ENCODE data around the gene INPP4B.

The INPP4B gene

GRCh38 chr4:142297313-142297712, 548.8 kb downstream of the INPP4B start:
- Mint-ChIP-seq H3K27ac (no peak overlapping the region), H3K36me3 (peaks cover 37% of the 10 kb centered on the region), H3K4me3 (no peak overlapping the region), H3K4me1 (peaks cover 71% of the 10 kb centered on the region), H3K9me3 (peaks cover 10% of the 10 kb centered on the region), H3K27me3 (no peaks in the 10 kb centered on the region)

DNA sequence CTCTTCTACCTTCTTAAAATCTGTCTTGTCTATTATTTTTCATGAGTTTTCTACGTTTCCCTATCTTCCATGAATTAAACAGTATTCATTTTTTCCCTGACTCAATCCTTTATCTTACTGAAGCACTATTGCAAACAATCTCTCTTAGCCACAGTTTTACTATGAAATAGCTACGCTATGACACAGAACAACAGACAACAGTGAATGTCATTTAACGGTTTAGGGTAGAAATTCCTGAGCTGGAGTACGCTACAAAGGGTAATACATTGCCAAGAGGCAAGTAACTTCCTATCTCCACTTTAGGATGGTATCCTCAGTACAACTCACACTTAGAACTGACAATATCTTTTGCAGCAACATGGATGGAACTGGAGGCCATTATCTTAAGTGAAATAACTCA, 552.6 kb downstream of the INPP4B start:
- H3K27ac Mint-ChIP-seq, result peak overlapping the region; percentile 59
- peaks cover 44% of the 10 kb centered on the region for H3K36me3 Mint-ChIP-seq
- H3K9me3 Mint-ChIP-seq, result peaks cover 16% of the 10 kb centered on the region
- peak overlapping the region; percentile 47 for H3K4me3 Mint-ChIP-seq
- H3K27me3 Mint-ChIP-seq, result no peaks in the 10 kb centered on the region
- H3K4me1 Mint-ChIP-seq, result peaks cover 75% of the 10 kb centered on the region

DNA sequence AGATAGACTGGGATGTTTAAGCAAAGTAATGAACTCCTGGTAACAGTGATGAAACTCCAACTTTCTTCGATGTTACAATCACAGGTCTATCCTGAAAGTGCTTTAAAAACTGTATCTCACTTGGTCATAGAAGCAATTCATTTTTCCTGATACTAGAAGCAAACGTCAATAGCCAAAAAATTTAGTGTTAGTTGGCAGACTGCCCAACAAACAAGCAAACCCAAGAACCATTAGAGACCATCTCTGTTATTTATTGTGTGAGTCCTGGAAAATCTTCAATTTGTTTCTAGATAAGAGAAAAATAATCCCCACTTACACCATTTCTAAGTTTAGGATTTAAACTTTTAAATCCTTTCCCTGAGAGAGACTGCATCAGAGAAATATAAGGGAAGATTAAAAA, 553.9 kb downstream of the INPP4B start:
- Mint-ChIP-seq H3K27ac (peak overlapping the region; percentile 62), H3K4me3 (no peak overlapping the region)

DNA sequence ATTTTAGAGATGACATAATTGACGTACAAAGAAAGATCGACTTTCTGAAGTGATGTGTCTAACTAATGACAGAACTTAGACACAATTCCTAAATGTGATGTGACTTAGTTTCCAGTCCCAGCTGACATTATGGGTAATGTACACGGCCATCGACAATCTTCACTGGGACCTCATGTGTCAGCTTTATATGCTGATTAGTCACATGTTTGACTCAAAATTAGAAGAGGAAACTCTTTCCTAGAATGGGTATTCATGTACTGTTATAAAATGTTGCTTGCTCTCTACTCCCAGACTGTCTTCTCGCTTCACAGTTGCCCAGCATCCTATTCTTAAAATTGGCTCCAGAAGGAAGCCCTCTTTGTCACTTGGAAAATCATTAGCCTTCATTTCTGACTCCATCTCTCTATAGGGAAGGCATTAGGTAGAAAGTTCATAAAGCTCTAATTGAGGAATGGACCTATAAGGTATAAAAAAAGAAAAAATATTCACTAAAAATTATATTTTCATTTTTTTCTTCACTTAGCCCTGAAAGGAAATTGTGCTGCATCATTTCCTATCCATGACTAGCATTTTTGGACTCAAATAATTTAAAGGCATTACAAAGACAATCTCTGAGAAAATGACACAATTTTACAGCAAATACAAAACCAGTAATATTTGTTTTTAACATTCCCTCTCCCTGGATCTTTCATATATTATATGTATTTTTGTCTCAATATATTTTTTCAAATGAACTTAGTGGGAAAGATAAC, 554.6 kb downstream of the INPP4B start:
- Mint-ChIP-seq H3K27me3 (no peaks in the 10 kb centered on the region), H3K9me3 (peaks cover 16% of the 10 kb centered on the region), H3K4me1 (peaks cover 68% of the 10 kb centered on the region), H3K27ac (peak overlapping the region; percentile 85), H3K4me3 (no peak overlapping the region), H3K36me3 (peaks cover 47% of the 10 kb centered on the region)

More for the DNA sequence above, 553.9 kb downstream of the INPP4B start:
- peaks cover 43% of the 10 kb centered on the region for H3K36me3 Mint-ChIP-seq
- no peaks in the 10 kb centered on the region for H3K27me3 Mint-ChIP-seq
- H3K9me3 Mint-ChIP-seq, result peaks cover 16% of the 10 kb centered on the region
- peaks cover 70% of the 10 kb centered on the region for H3K4me1 Mint-ChIP-seq

DNA sequence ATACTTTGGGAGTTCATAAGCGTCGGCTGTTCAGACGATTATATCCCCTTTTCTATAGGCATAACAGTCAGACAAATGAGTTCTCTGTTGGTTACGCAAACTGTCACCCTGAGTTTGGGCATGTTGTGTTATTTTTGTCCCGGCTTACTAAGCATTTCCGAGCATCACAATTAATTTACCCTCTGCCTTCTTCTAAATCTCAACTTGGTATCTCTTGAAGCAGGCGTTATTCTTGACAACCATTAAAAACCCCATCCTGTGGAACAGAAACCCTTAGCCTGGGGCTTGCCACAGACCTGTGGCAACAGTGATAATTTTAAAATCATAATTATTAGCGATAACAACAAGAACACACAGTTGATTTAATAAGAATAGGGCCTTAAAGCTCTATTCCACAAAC, 558.7 kb downstream of the INPP4B start:
- Mint-ChIP-seq H3K36me3 (peaks cover 28% of the 10 kb centered on the region), H3K4me1 (peaks cover 37% of the 10 kb centered on the region), H3K27ac (no peak overlapping the region), H3K9me3 (peaks cover 10% of the 10 kb centered on the region), H3K4me3 (no peak overlapping the region), H3K27me3 (no peaks in the 10 kb centered on the region)

DNA sequence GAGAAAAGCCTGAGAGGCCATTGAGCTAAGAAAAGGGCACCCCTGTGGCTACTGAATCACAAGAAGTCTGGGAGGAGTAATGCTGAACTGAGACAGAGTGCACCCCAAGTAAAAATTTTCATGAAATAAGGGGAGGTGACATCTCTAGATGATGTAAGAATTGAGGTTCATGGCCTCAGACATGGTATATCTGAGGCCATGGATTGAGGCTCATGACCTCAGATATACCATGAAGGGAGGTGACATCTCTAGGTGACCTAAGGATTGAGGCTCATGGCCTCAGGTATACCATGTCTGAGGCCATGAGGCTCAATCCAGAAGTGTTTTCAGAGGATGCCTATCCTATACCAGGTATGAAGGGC, 560.9 kb downstream of the INPP4B start:
- H3K27ac Mint-ChIP-seq, result no peak overlapping the region
- peaks cover 4% of the 10 kb centered on the region for H3K9me3 Mint-ChIP-seq
- H3K36me3 Mint-ChIP-seq, result peaks cover 17% of the 10 kb centered on the region
- peaks cover 35% of the 10 kb centered on the region for H3K4me1 Mint-ChIP-seq
- no peaks in the 10 kb centered on the region for H3K27me3 Mint-ChIP-seq
- no peak overlapping the region for H3K4me3 Mint-ChIP-seq

DNA sequence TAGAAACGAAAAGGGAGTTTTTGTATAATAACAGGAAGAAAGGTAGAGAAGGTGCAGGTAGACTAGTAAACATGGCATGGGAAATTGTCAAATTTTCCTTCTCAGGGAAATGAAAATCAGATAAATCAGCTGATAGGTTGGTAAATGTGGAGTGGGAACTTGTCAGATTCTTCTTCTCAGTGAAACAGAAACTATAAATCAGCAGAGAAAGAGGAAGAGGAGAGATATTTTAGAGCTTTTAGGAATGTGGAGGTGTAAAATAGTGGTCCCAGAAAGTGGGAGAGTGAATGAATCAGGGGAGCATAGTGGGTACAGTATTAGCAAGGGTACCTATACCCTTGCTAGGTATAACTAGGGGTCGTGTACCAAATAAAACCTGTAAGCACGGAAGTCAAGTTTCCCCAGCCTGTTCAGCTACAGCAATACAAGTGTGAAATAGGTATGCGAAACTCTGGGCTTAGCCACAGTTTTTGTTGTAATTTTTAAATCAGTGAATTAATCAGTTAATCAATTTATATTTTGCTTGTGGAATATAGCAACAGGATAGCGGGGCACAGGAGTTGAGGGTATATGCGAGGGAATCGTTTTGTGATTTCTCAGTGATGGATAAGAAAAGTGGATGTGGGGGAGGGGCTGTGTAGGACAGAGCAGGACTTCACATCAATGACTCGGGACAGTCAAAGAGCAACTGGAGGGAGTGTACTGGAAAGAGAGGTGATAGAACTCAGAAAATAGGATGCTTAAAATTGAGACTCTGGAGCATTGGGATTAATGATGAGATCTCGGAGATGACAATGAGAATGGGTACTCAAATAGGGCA, 561.5 kb downstream of the INPP4B start:
- no peak overlapping the region for H3K4me3 Mint-ChIP-seq
- H3K36me3 Mint-ChIP-seq, result peaks cover 13% of the 10 kb centered on the region
- peaks cover under 1% of the 10 kb centered on the region for H3K9me3 Mint-ChIP-seq
- no peak overlapping the region for H3K27ac Mint-ChIP-seq
- H3K4me1 Mint-ChIP-seq, result peaks cover 32% of the 10 kb centered on the region
- no peaks in the 10 kb centered on the region for H3K27me3 Mint-ChIP-seq

GRCh38 chr4:142282870-142283431, 563.1 kb downstream of the INPP4B start:
- H3K27me3 Mint-ChIP-seq, result no peaks in the 10 kb centered on the region
- H3K36me3 Mint-ChIP-seq, result peaks cover 9% of the 10 kb centered on the region
- no peak overlapping the region for H3K27ac Mint-ChIP-seq
- H3K4me3 Mint-ChIP-seq, result no peak overlapping the region
- no peaks in the 10 kb centered on the region for H3K9me3 Mint-ChIP-seq
- peaks cover 30% of the 10 kb centered on the region for H3K4me1 Mint-ChIP-seq

DNA sequence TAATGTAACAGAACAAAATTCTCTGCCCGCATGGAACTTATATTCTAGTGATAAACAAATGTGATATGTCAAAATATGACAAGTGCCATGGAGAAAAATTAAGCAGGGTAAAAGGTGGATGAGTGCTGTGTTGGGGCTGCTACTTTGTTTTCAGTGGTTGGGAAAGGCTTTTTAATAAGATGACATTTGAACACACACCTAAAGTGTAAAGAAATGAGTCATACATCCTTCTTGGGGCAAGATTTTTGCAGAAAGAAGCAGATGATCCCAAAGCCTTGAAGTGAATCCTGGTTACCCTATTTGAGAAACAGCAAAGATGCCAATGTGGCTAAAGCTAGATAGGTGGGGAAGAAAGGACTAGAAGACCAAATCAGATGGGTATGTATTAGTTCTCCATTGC, 564.1 kb downstream of the INPP4B start:
- Mint-ChIP-seq H3K27me3 (no peaks in the 10 kb centered on the region), H3K9me3 (no peaks in the 10 kb centered on the region), H3K4me1 (peaks cover 33% of the 10 kb centered on the region), H3K4me3 (no peak overlapping the region), H3K27ac (peak overlapping the region; percentile 71), H3K36me3 (peaks cover 11% of the 10 kb centered on the region)

- H3K4me1 Mint-ChIP-seq, result peaks cover 63% of the 10 kb centered on the region
- H3K36me3 Mint-ChIP-seq, result peaks cover 22% of the 10 kb centered on the region
- H3K9me3 Mint-ChIP-seq, result peaks cover 5% of the 10 kb centered on the region
- H3K27ac Mint-ChIP-seq, result peak overlapping the region; percentile 75
- H3K27me3 Mint-ChIP-seq, result no peaks in the 10 kb centered on the region
- H3K4me3 Mint-ChIP-seq, result no peak overlapping the region
Measured at GRCh38 chr4:142278663-142279062, 567.4 kb downstream of the INPP4B start.

DNA sequence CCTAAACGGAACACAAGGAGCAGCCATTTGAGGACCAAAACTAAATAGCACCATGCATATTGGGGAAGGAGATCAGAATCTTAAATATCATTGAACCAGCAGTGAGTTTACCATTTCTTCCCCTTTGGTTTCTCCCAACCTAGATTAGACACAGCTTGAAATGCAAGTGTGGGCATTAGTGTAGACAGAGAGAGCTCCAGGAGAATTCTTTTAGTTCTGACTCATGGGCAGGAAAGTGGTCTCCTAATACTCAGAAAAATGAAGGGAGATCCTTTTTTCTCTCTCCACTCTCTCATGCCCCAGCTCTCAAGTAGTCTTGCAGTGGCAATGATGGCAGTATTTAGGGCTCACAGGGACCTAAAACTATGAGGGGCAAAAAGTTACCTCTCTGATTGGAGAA, 567.9 kb downstream of the INPP4B start:
- Mint-ChIP-seq H3K4me3 (no peak overlapping the region), H3K27ac (peak overlapping the region; percentile 75), H3K27me3 (no peaks in the 10 kb centered on the region), H3K9me3 (peaks cover 5% of the 10 kb centered on the region), H3K4me1 (peaks cover 68% of the 10 kb centered on the region), H3K36me3 (peaks cover 22% of the 10 kb centered on the region)

DNA sequence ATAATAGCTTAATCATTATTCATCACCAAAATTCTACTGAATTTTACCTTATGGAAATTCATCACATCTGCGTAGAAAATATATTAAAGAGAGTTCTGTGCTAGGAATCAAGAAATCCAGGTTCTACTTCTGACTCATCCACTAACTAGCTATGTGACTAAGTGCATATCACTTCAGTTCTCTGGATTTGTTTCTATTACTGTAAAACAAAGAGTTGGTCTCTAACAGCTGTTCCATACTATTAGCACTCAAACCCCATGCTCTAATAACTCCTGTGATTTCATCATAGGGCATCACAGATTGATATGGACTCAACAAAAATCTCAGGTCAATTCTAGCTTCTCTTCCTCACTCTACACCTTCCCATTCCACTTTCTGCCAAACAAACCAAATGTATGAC, 572.0 kb downstream of the INPP4B start:
- no peak overlapping the region for H3K4me3 Mint-ChIP-seq
- peaks cover 93% of the 10 kb centered on the region for H3K4me1 Mint-ChIP-seq
- H3K9me3 Mint-ChIP-seq, result peaks cover 5% of the 10 kb centered on the region
- H3K27me3 Mint-ChIP-seq, result no peaks in the 10 kb centered on the region
- peak overlapping the region; percentile 98 for H3K27ac Mint-ChIP-seq
- peaks cover 43% of the 10 kb centered on the region for H3K36me3 Mint-ChIP-seq

DNA sequence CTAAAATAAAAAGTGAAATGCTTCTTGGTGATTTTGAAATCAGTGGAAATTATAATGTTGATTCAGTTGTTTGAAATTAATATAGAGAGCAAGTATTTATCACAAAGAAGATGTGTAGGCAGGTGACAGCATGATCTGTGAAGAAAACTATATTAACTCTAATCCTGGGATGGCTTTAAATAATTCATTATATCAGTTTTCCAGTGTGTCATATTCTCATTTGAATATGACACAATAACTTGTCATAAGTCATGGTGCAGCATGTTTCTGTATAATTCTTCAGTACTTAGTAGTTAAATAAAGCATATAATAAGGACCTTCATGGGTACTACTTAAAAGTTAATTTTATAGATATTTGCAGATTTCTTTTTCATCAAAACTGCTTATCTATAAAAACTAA, 573.6 kb downstream of the INPP4B start:
- peak overlapping the region; percentile 34 for H3K4me3 Mint-ChIP-seq

GRCh38 chr4:142271832-142272231, 574.3 kb downstream of the INPP4B start:
- Mint-ChIP-seq H3K4me1 (peaks cover 96% of the 10 kb centered on the region), H3K4me3 (peak overlapping the region; percentile 47), H3K27ac (peak overlapping the region; percentile 97), H3K9me3 (peaks cover 5% of the 10 kb centered on the region), H3K27me3 (no peaks in the 10 kb centered on the region), H3K36me3 (peaks cover 50% of the 10 kb centered on the region)

More for the DNA sequence above, 573.6 kb downstream of the INPP4B start:
- Mint-ChIP-seq H3K4me1 (peaks cover 96% of the 10 kb centered on the region), H3K36me3 (peaks cover 49% of the 10 kb centered on the region), H3K27ac (peak overlapping the region; percentile 93), H3K9me3 (peaks cover 5% of the 10 kb centered on the region), H3K27me3 (no peaks in the 10 kb centered on the region)

DNA sequence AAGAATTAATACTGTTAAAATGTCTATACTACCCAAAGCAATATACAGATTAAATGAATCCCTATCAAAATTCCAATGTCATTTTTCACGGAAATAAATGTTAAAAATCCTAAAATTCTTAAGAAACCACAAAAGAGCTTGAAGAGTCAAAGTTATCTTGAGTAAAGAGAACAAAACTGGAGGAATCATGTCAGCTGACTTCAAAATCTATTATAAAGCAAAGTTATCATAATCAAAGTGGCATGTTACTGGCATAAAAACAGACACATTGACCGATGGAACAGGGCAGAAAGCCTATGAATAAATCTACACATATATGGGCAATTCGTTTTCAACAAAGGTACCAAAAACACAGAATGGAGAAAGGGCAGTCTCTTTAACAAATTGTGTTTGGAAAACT, 579.0 kb downstream of the INPP4B start:
- Mint-ChIP-seq H3K27ac (peak overlapping the region; percentile 68), H3K36me3 (peaks cover 54% of the 10 kb centered on the region), H3K4me3 (no peak overlapping the region), H3K4me1 (peaks cover 96% of the 10 kb centered on the region), H3K27me3 (no peaks in the 10 kb centered on the region), H3K9me3 (no peaks in the 10 kb centered on the region)

DNA sequence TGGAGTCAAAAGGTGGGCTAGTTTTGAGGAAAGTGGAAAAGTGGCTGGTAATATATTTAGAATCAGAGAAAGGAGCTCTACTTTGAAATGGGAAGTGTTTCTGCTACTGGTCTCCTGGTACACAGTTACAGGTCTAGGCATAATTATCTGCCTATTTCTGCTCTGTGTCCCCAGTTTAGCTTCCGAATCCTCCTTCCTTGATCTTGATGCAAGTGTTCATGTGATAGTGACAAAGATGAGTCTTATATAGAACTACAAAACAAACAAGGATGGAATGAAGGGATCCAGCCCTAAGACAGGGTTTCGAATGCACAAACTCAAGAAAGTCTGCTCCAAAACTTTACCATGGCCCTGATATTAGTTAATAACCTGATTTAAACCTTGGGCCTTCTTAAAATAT, 580.2 kb downstream of the INPP4B start:
- Mint-ChIP-seq H3K27ac (peak overlapping the region; percentile 97), H3K27me3 (no peaks in the 10 kb centered on the region), H3K9me3 (no peaks in the 10 kb centered on the region), H3K4me1 (peaks cover 94% of the 10 kb centered on the region), H3K36me3 (peaks cover 54% of the 10 kb centered on the region), H3K4me3 (peak overlapping the region; percentile 72)

All from activated naive CD4-positive, alpha-beta T cell treated with anti-CD3 and anti-CD28 coated beads, Interleukin-2, amount 50 U/mL, for 24 hours (primary cell).